Pancreas (tissue), 10 donors: ENCODE results near the gene PPM1H. TPM values are rescaled to one million over a fixed set of nuclear protein-coding genes. Genes with fewer than 3 reads are reported as not detected.

Experiments
- ATAC-seq, 4 donors: fragments of 200-7000 bp; cut with Tn5 transposase; one replicate each; pipeline versions ENCODE4 v1.8.0 to v1.9.1; 2020; ENCODE audit warnings: mild to moderate bottlenecking in 4 of 4, moderate library complexity in 4 of 4
- DNase-seq, 6 donors: peaks; one replicate each; pipeline ENCODE4 v3.0.0-alpha.2; 2020
- FAIRE-seq: peaks from 2 replicates; lab custom pipeline; 2012; peaks lifted over from hg19 to GRCh38; lab: Jason Lieb, UNC
- H3K27ac ChIP-seq, 4 donors: fragments of 200-600 bp; sonication (generic); 1 replicate in 3 of 4; 2 replicates in 1 of 4; pipeline versions ENCODE4 v1.5.0 to v1.8.0; 2020
- H3K27me3 ChIP-seq, 4 donors: fragments of 200-600 bp; one replicate each; pipeline ENCODE4 v1.8.0; 2021
- H3K36me3 ChIP-seq, 3 donors: fragments of 200-600 bp; sonication (generic) in 1 of 3; one replicate each; pipeline versions ENCODE4 v1.5.0 to v1.8.0; 2020 to 2021
- H3K4me1 ChIP-seq, 3 donors: fragments of 200-600 bp; one replicate each; pipeline ENCODE4 v1.8.0; 2021
- H3K4me3 ChIP-seq, 4 donors: fragments of 200-600 bp; sonication (generic) in 2 of 4; one replicate each; pipeline versions ENCODE4 v1.5.0 to v1.8.0; 2020 to 2021
- H3K9me3 ChIP-seq, 4 donors: fragments of 200-600 bp; one replicate each; pipeline ENCODE4 v1.8.0; 2021
- CTCF ChIP-seq, 4 donors: fragments of 200-600 bp; sonication (generic) in 3 of 4; IDR thresholded peaks; one replicate each; pipeline versions ENCODE4 v1.5.0 to v1.8.0; 2021; ENCODE audit warnings: antibody characterized with exemption in 4 of 4
- WGBS, 2 donors: extraction: QIAGEN DNeasy Blood & Tissue Kit; methylation state at CpG; one replicate each; pipeline ENCODE4 v1.1.7; 2013; 5-methylcytosine and 5-hydroxymethylcytosine counted together
- intact Hi-C, 3 donors: fragments of 100-400 bp; cut with DNase I; formaldehyde crosslinking; loops; one replicate each; pipeline versions ENCODE4 v1.11.1 to v1.14.2; 2022
- polyA plus RNA-seq, 2 donors: library from polyadenylated mRNA; stranded (reverse); fragments of 200-250 nt; gene quantifications; one replicate each; pipeline ENCODE4 v1.2.3, GENCODE V29; 2013
- total RNA-seq, 6 donors: library from RNA; stranded (reverse); fragmentation: NEBNext Ultra II Directional in 4 of 6; extraction: Animal tissue kit (Norgen Biotek cat#: 25700) in 4 of 6; gene quantifications; one replicate each; pipeline versions ENCODE4 v1.2.1 to v1.2.4, GENCODE V29; 2021 to 2023
- donor health status: healthy with polysubstance abuse.
- donor health status: DM: no; HTN: no; CAD: no; lungs with moderate emphysema.
- donor health status: DM: no; HTN: no; CAD: no.
- donor health status: control.
- donor health status: control.
- donor health status: Bipolar disorder and iron deficiency.
- donor health status: DM: yes; HTN: yes; CAD: no.
- donor health status: DM: no; HTN: no; CAD: no.
- donor health status: DM: no; HTN: no; CAD: no.
- donor health status: DM: yes; HTN: yes; CAD: no.

The PPM1H gene
- total and polyA plus RNA-seq, 8 donors, result 1.7 to 12.9 (median 5.8) TPM

- intact Hi-C loops, result no loop called here
- no peaks in the 10 kb centered on the region for H3K27me3 ChIP-seq
- no peak for TF ChIP-seq CTCF (IDR thresholded peaks at IDR 0.05)
- no peak overlapping the region for H3K27ac ChIP-seq
- no peak overlapping the region for H3K4me3 ChIP-seq
- H3K4me1 ChIP-seq, result peaks cover 0 to 4% (median 0%) of the 10 kb centered on the region in 3 donors
- no peak for FAIRE-seq
- ATAC-seq, result no peak
- no peak for DNase-seq
- WGBS, 2 donors, result 78 to 84% methylated on average over 4 of the region's 4 CpGs
- H3K9me3 ChIP-seq, result no peaks in the 10 kb centered on the region
- no peaks in the 10 kb centered on the region for H3K36me3 ChIP-seq
These were observed 31.8 kb downstream of the PPM1H start for GRCh38 chr12:62903151-62903550.

- H3K4me3 ChIP-seq, result no peak overlapping the region
- no peaks in the 10 kb centered on the region for H3K36me3 ChIP-seq
- H3K9me3 ChIP-seq, result no peaks in the 10 kb centered on the region
- H3K4me1 ChIP-seq, result peaks cover 0 to 4% (median 0%) of the 10 kb centered on the region in 3 donors
- FAIRE-seq (no peak), DNase-seq (no peak), ATAC-seq (peak in 1 of 4 donors; percentile 32)
- no peak overlapping the region for H3K27ac ChIP-seq
- no peaks in the 10 kb centered on the region for H3K27me3 ChIP-seq
- 69 to 70% methylated on average over 4 of the region's 4 CpGs for WGBS, 2 donors
- no peak for TF ChIP-seq CTCF (IDR thresholded peaks at IDR 0.05)
- intact Hi-C loops, result no loop called here
These were observed 34.2 kb downstream of the PPM1H start for GRCh38 chr12:62900686-62901272.

GRCh38 chr12:62899568-62900390 is 35.2 kb downstream of the PPM1H start:
- H3K27ac ChIP-seq, result no peak overlapping the region
- ATAC-seq (peak in 2 of 4 donors; percentile 45 to 53), DNase-seq (no peak), FAIRE-seq (no peak)
- H3K4me3 ChIP-seq, result no peak overlapping the region
- no peaks in the 10 kb centered on the region for H3K36me3 ChIP-seq
- H3K9me3 ChIP-seq, result no peaks in the 10 kb centered on the region
- TF ChIP-seq CTCF (IDR thresholded peaks at IDR 0.05), result no peak
- WGBS, 2 donors, result 73 to 80% methylated on average over 7 of the region's 7 CpGs
- intact Hi-C loops, result no loop called here
- no peaks in the 10 kb centered on the region for H3K27me3 ChIP-seq
- peaks cover 0 to 4% (median 0%) of the 10 kb centered on the region in 3 donors for H3K4me1 ChIP-seq

- H3K27me3 ChIP-seq, result no peaks in the 10 kb centered on the region
- H3K4me3 ChIP-seq, result no peak overlapping the region
- H3K36me3 ChIP-seq, result no peaks in the 10 kb centered on the region
- intact Hi-C loops, result no loop called here
- peaks cover 0 to 4% (median 0%) of the 10 kb centered on the region in 3 donors for H3K4me1 ChIP-seq
- no peak overlapping the region for H3K27ac ChIP-seq
- peak in 2 of 4 donors; percentile 14 to 51 for ATAC-seq
- 81 to 88% methylated on average over 2 of the region's 2 CpGs for WGBS, 2 donors
- no peak for TF ChIP-seq CTCF (IDR thresholded peaks at IDR 0.05)
- no peak for DNase-seq
- H3K9me3 ChIP-seq, result no peaks in the 10 kb centered on the region
- no peak for FAIRE-seq
These were observed 36.4 kb downstream of the PPM1H start for GRCh38 chr12:62898526-62898925.
